GM12801 (cell line): ENCODE measurements around the gene ABCC5.

Experiments used
- CTCF ChIP-seq: IDR thresholded peaks from one replicate; pipeline ENCODE4 v1.5.1; 2011; ENCODE audit warnings: control low read depth; ENCODE audit not compliant: insufficient read length; ENCODE audit errors: extremely low read depth

Gene ABCC5

GRCh38 chr3:183975981-183976662, 41.6 kb downstream of the ABCC5 start:
- no peak for TF ChIP-seq CTCF

- no peak for TF ChIP-seq CTCF
Measured at GRCh38 chr3:183968666-183969245, 48.9 kb downstream of the ABCC5 start.

- no peak for TF ChIP-seq CTCF
Measured at GRCh38 chr3:183967693-183968092, 50.0 kb downstream of the ABCC5 start.

- no peak for TF ChIP-seq CTCF
Measured at GRCh38 chr3:183966361-183966791, 51.3 kb downstream of the ABCC5 start.

GRCh38 chr3:183962807-183963206, 54.9 kb downstream of the ABCC5 start:
- TF ChIP-seq CTCF, result no peak

GRCh38 chr3:183959214-183959613, 58.5 kb downstream of the ABCC5 start:
- no peak for TF ChIP-seq CTCF

- no peak for TF ChIP-seq CTCF
Measured at GRCh38 chr3:183958775-183959174, 58.9 kb downstream of the ABCC5 start.
